ENCODE measurements around the gene SH3BGRL3.

SH3BGRL3 gene

DNA sequence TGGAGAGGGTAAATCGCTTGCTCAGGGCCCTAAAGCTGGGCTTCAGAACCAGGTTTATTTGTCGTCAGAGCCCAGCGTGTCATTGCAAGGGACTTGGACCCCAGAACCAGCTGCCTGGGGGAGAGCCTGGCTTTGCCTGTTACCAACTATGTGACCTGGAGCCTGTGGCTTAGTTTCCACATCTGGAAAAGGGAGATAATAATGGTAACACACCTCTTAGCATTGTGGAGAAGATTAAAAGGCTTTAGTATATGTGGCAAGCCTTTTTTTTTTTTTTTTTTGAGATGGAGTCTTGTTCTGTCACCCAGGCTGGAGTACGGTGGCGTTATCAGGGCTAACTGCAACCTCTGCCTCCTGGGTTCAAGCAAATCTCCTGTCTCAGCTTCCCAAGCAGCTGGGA, 50.4 kb downstream of the SH3BGRL3 start:
- Histone ChIP-seq H4K91ac (ENCODE audit: low read depth, low read length) (no peak overlapping the region), H2AFZ (ENCODE audit: insufficient read depth, low read length, poor library complexity) (no peak overlapping the region), H3K9ac (ENCODE audit: low read length) (no peak overlapping the region), H3K36me3 (ENCODE audit: control insufficient read depth in 1 of 2, insufficient read depth in 2 of 2, low read length in 2 of 2) (peaks cover 22 to 26% of the 10 kb centered on the region in 2 experiments), H3K79me1 (ENCODE audit: low read length) (no peaks in the 10 kb centered on the region), H2BK120ac (ENCODE audit: insufficient read depth, low read length, poor library complexity) (no peak overlapping the region), H3K27me3 (ENCODE audit: insufficient read depth, low read length) (no peaks in the 10 kb centered on the region), H3K14ac (ENCODE audit: low read length) (no peak overlapping the region), H3K79me2 (ENCODE audit: control insufficient read depth, insufficient read depth, low read length, poor library complexity) (no peaks in the 10 kb centered on the region), H3K23ac (ENCODE audit: low read length) (no peak overlapping the region), H2BK5ac (ENCODE audit: low read depth, low read length, poor library complexity) (no peak overlapping the region), H3K9me3 (ENCODE audit: insufficient read depth, low read depth, low read length) (no peaks in the 10 kb centered on the region), H4K8ac (ENCODE audit: low read depth, low read length) (no peak overlapping the region), H3K18ac (ENCODE audit: low read length) (no peak overlapping the region), H3K27ac (ENCODE audit: low read depth, low read length) (no peak overlapping the region), H3K4me2 (ENCODE audit: low read length) (no peak overlapping the region), H3K4me1 (ENCODE audit: control insufficient read depth in 1 of 2, insufficient read depth in 2 of 2, low read length in 2 of 2) (no peaks in the 10 kb centered on the region), H3K4me3 (ENCODE audit: low read depth, low read length) (no peak overlapping the region), H3K4ac (ENCODE audit: low read depth, low read length) (no peak overlapping the region), H2BK12ac (ENCODE audit: low read length) (no peak overlapping the region), H4K12ac (ENCODE audit: low read depth, low read length) (no peak overlapping the region), H2AK5ac (ENCODE audit: low read length) (no peak overlapping the region)
- WGBS (ENCODE audit: extremely low coverage, insufficient coverage, insufficient read length): no CpG with 5 or more reads among the region's 5 CpGs
- DNase-seq: no peak

All from trophoblast cell (in vitro differentiated cells and primary cell).